SK-N-MC (cell line): Measurements from ENCODE around the gene CCDC89.

ENCODE experiments used
- EZH2 ChIP-seq: fragments of 200-600 bp; sonication (generic); IDR thresholded peaks from one replicate; pipeline ENCODE4 v1.6.1; 2017; ENCODE audit warnings: antibody characterized with exemption
- POLR2AphosphoS5 ChIP-seq: IDR thresholded peaks from 2 replicates; pipeline ENCODE4 v1.6.1; 2012; ENCODE audit warnings: mild to moderate bottlenecking, low read depth, low read length, borderline replicate concordance

GRCh38 chr11:85712953-85713352 lies 27.0 kb upstream of the CCDC89 start:
- TF ChIP-seq EZH2 (no peak), POLR2AphosphoS5 (no peak)
